ENCODE measurements around the gene CA6. TPM values are rescaled to one million over a fixed set of nuclear protein-coding genes. Genes with fewer than 3 reads are reported as not detected.

CA6 gene
- total RNA-seq, 4 donors from 2014 or later: not detected

GRCh38 chr1:8910331-8910730 is 35.3 kb upstream of the CA6 start:
- 69 to 86% methylated on average over 3 of the region's 3 CpGs for WGBS, 2 donors
- H3K9me3 ChIP-seq: no peaks in the 10 kb centered on the region
- no peaks in the 10 kb centered on the region for H3K36me3 ChIP-seq
- no peaks in the 10 kb centered on the region for H3K27me3 ChIP-seq
- H3K27ac ChIP-seq: no peak overlapping the region
- H3K4me1 ChIP-seq: peaks cover 0 to 13% (median 2%) of the 10 kb centered on the region in 4 donors
- TF ChIP-seq POLR2A (IDR thresholded peaks at IDR 0.05) (no peak), EP300 (IDR thresholded peaks at IDR 0.05) (no peak), CTCF (IDR thresholded peaks at IDR 0.05) (no peak)
- no peak for DNase-seq (ENCODE audit: low spot score in 2 of 2)
- H3K4me3 ChIP-seq: no peak overlapping the region

- H3K27ac ChIP-seq: no peak overlapping the region
- TF ChIP-seq POLR2A (IDR thresholded peaks at IDR 0.05) (no peak), CTCF (IDR thresholded peaks at IDR 0.05) (no peak), EP300 (IDR thresholded peaks at IDR 0.05) (no peak)
- H3K36me3 ChIP-seq: no peaks in the 10 kb centered on the region
- no peak overlapping the region for H3K4me3 ChIP-seq
- peaks cover 0 to 7% (median 0%) of the 10 kb centered on the region in 4 donors for H3K4me1 ChIP-seq
- 59 to 63% methylated on average over 6 of the region's 6 CpGs for WGBS, 2 donors
- no peaks in the 10 kb centered on the region for H3K27me3 ChIP-seq
- H3K9me3 ChIP-seq: no peaks in the 10 kb centered on the region
- no peak for DNase-seq (ENCODE audit: low spot score in 2 of 2)
Observed at GRCh38 chr1:8910914-8911313, 34.8 kb upstream of the CA6 start.

GRCh38 chr1:8911416-8912309 is 34.0 kb upstream of the CA6 start:
- no peak overlapping the region for H3K27ac ChIP-seq
- no peaks in the 10 kb centered on the region for H3K36me3 ChIP-seq
- TF ChIP-seq EP300 (IDR thresholded peaks at IDR 0.05) (no peak), POLR2A (IDR thresholded peaks at IDR 0.05) (no peak), CTCF (IDR thresholded peaks at IDR 0.05) (no peak)
- no peak overlapping the region for H3K4me3 ChIP-seq
- H3K9me3 ChIP-seq: no peaks in the 10 kb centered on the region
- no peak for DNase-seq (ENCODE audit: low spot score in 2 of 2)
- peaks cover 0 to 3% (median 0%) of the 10 kb centered on the region in 4 donors for H3K4me1 ChIP-seq
- H3K27me3 ChIP-seq: no peaks in the 10 kb centered on the region
- 65 to 72% methylated on average over 9 to 10 of the region's 17 CpGs for WGBS, 2 donors

- Histone ChIP-seq H3K27ac (no peak overlapping the region), H3K4me3 (no peak overlapping the region), H3K4me1 (peaks cover 0 to 13% (median 0%) of the 10 kb centered on the region in 4 donors), H3K36me3 (no peaks in the 10 kb centered on the region), H3K9me3 (no peaks in the 10 kb centered on the region), H3K27me3 (no peaks in the 10 kb centered on the region)
- no peak for TF ChIP-seq CTCF (IDR thresholded peaks at IDR 0.05)
- no peak for TF ChIP-seq EP300 (IDR thresholded peaks at IDR 0.05)
- TF ChIP-seq POLR2A (IDR thresholded peaks at IDR 0.05): no peak
- no peak for DNase-seq (ENCODE audit: low spot score in 2 of 2)
- 83 to 84% methylated on average over 9 of the region's 9 CpGs for WGBS, 2 donors
Observed at GRCh38 chr1:8913457-8913856, 32.2 kb upstream of the CA6 start.

- no peaks in the 10 kb centered on the region for H3K36me3 ChIP-seq
- no peak for TF ChIP-seq EP300 (IDR thresholded peaks at IDR 0.05)
- no peak for TF ChIP-seq POLR2A (IDR thresholded peaks at IDR 0.05)
- TF ChIP-seq CTCF (IDR thresholded peaks at IDR 0.05): no peak
- no peak overlapping the region for H3K27ac ChIP-seq
- DNase-seq (ENCODE audit: low spot score in 2 of 2): no peak
- H3K9me3 ChIP-seq: no peaks in the 10 kb centered on the region
- peaks cover 0 to 17% (median 0%) of the 10 kb centered on the region in 4 donors for H3K4me1 ChIP-seq
- WGBS, 2 donors: 89 to 90% methylated on average over 7 of the region's 7 CpGs
- H3K4me3 ChIP-seq: no peak overlapping the region
- no peaks in the 10 kb centered on the region for H3K27me3 ChIP-seq
Observed at GRCh38 chr1:8914466-8914865, 31.2 kb upstream of the CA6 start.

Data from tibial nerve (tissue), 4 donors.